Epithelial cell of esophagus (primary cell): ENCODE measurements around the gene SLC7A5.

ENCODE experiments used
- DNase-seq: peaks from one replicate; pipeline ENCODE4 v3.0.0; 2010; ENCODE audit warnings: low read depth
- H3K4me3 ChIP-seq: 2 replicates; pipeline ENCODE4 v1.5.1; 2011; ENCODE audit warnings: mild to moderate bottlenecking, low read length, control low read depth
- TF ChIP-seq, protein P1 (sequence below): IDR thresholded peaks from 2 replicates; pipeline ENCODE4 v1.5.1; 2011; ENCODE audit warnings: low read depth, mild to moderate bottlenecking, low read length, control low read depth, inconsistent platforms; ENCODE audit not compliant: insufficient read depth; ENCODE audit errors: missing control alignments

The SLC7A5 gene

DNA sequence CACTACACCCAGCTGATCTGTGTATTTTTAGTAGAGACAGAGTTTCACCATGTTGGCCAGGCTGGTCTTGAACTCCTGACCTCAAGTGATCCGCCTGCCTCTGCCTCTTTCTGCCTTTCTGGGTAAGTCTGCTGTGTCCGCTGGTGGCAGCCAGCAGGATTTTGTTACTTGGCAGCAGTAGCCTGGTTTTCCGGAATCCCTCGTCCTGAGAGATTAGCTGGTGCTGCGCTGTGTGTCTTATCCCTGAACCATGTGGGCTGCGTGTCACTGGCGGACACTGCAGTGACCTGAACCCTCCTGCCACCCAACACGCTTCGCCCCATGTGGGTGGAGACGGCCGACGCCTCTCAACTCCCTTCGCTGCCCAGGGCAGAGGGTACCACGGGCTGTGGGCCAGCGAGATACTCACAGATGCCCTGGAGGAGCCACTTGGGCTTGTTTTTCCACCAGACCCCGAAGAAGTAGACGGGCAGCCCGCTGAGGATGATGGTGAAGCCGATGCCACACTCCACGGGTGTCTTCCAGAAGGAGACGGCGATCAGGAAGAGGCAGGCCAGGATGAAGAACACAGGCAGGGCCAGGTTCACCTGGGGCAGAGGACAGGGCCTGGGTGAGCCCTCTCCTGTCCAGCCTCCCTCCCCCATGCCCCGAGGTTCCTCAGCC, 35.2 kb downstream of the SLC7A5 start:
- TF ChIP-seq, protein P1, sequence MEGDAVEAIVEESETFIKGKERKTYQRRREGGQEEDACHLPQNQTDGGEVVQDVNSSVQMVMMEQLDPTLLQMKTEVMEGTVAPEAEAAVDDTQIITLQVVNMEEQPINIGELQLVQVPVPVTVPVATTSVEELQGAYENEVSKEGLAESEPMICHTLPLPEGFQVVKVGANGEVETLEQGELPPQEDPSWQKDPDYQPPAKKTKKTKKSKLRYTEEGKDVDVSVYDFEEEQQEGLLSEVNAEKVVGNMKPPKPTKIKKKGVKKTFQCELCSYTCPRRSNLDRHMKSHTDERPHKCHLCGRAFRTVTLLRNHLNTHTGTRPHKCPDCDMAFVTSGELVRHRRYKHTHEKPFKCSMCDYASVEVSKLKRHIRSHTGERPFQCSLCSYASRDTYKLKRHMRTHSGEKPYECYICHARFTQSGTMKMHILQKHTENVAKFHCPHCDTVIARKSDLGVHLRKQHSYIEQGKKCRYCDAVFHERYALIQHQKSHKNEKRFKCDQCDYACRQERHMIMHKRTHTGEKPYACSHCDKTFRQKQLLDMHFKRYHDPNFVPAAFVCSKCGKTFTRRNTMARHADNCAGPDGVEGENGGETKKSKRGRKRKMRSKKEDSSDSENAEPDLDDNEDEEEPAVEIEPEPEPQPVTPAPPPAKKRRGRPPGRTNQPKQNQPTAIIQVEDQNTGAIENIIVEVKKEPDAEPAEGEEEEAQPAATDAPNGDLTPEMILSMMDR = no peak
- no peak for DNase-seq
- no peak overlapping the region for H3K4me3 ChIP-seq

GRCh38 chr16:87833548-87833947, 35.8 kb downstream of the SLC7A5 start:
- TF ChIP-seq, protein P1 = no peak
- no peak overlapping the region for H3K4me3 ChIP-seq
- no peak for DNase-seq

DNA sequence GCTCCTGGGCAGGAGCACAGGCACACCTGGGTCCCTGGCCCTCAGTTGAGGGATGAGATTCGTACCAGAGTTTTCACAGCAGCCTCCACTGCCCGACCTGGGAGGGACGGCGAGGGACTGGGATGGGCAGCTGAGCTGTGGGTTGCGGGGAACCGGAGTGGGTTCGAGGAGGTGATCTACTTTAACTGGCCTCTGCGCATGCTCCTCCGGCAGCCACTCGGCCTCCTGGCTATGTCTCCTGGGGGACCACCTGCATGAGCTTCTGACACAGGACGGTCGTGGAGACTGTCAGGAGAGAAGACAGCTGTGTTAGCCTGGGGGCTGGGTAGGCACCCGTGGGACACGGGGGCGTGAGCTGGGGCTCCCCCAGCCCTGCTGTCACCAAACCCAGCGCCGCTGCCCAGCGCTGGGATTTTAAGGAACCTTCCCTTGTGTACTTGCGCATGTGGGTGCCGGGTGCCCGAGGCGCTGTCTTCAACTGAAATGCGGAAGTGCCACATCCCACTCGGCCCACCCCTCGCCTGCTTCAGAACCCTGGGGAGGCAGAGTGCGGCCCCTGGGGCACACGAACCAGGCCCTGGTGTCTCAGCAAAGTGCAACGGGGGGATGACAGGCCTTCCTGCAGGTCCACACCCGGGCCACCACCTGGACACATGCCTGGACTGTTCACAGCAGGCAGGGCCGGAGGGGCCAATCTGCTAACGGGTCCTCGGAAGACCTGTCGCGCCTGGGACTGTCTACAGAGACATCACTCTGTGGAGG, 36.4 kb downstream of the SLC7A5 start:
- no peak overlapping the region for H3K4me3 ChIP-seq
- TF ChIP-seq, protein P1 = no peak
- DNase-seq = no peak

DNA sequence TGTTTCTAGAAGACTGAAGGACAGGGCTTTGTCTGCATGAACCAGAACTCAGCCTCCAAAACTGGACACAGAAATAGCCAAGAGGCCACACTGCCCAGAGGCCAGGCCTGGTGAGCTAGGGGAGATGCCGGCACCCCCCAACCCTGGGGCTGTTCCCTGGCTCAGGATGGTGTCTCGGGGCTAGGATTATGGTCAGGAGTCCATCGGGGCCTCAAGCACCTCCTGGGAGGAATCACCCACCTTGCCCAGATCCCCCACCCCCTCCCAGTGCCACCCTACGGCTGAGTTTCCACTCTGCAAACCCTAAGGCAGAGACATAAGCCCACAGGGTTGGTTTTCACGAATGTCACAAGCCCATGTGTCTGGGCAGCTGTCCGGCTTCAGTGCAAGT, 37.2 kb downstream of the SLC7A5 start:
- TF ChIP-seq, protein P1 = no peak
- no peak overlapping the region for H3K4me3 ChIP-seq
- DNase-seq = no peak

- no peak for DNase-seq
- TF ChIP-seq, protein P1 = no peak
- H3K4me3 ChIP-seq = no peak overlapping the region
Measured at GRCh38 chr16:87831421-87832136, 37.7 kb downstream of the SLC7A5 start.

DNA sequence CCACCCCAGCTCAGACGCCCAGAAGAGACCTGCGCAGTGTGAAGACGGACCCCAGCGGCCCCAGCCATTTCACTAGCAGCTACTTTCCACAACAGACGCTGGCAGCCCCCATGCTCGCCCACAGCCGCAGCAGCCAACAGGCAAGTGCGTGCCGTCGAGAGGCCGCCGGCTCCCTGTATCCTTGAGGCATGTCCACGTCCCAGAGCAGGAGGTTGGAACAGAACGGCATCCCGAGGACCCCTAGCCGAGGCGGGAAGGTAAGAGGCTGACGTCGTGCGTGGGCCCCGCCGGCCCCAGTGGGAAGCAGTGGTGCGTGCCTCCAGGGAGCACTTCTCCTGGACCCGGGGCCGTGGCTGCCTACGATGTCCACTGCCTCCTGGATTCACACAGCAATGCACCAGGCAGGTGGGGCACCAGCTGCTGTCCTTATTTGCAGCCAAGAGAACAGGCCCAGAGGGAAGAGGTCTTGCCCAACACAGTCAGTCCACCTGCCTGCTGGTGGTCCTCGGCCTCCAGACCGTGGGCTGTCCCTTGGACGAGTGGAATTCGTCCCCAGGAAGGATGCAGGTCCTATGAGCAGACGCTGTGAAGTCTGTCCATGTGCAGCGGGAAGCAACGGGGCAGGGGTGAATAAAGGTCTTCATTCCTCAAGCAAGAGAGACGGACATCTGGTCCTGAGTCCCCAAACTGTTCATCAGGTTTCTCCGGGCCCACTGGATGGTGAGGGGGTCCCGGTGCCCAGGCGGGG, 38.5 kb downstream of the SLC7A5 start:
- DNase-seq = no peak
- H3K4me3 ChIP-seq = no peak overlapping the region
- TF ChIP-seq, protein P1 = no peak
